MG63 (cell line): ENCODE measurements around the gene CYP3A7. TPM values are rescaled to one million over a fixed set of nuclear protein-coding genes. Genes with fewer than 3 reads are reported as not detected.
"Not testable (repeated sequence)": the region's sequence is repeated elsewhere in the genome, so short reads cannot be mapped to it uniquely, and the experiment has no call there.

Source experiments
- DNase-seq: peaks from one replicate; pipeline ENCODE4 v3.0.0-alpha.2; 2020
- H3K27me3 ChIP-seq: fragments of 250-450 bp; sonication (Bioruptor Pico); 2 replicates; pipeline ENCODE4 v1.5.1; 2020; ENCODE audit warnings: mild to moderate bottlenecking, moderate library complexity
- H3K36me3 ChIP-seq: fragments of 250-450 bp; sonication (Bioruptor Pico); 2 replicates; pipeline ENCODE4 v1.5.1; 2020; ENCODE audit warnings: mild to moderate bottlenecking, moderate library complexity
- H3K4me3 ChIP-seq: fragments of 250-450 bp; sonication (Bioruptor Pico); 2 replicates; pipeline ENCODE4 v1.5.1; 2020; ENCODE audit warnings: mild to moderate bottlenecking, moderate library complexity
- H3K9me3 ChIP-seq: fragments of 250-450 bp; sonication (Bioruptor Pico); 2 replicates; pipeline ENCODE4 v1.5.1; 2020; ENCODE audit warnings: mild to moderate bottlenecking, moderate library complexity
- total RNA-seq: library from RNA; depleted of rRNA; stranded (reverse); fragments of >200 nt; shearing (Covaris generic); gene quantifications from 2 replicates; pipeline ENCODE4 v1.2.3, GENCODE V29; 2014; ENCODE audit warnings: low replicate concordance; rRNA removed

CYP3A7 gene
- total RNA-seq, 1 experiment from 2014 or later: not detected

DNA sequence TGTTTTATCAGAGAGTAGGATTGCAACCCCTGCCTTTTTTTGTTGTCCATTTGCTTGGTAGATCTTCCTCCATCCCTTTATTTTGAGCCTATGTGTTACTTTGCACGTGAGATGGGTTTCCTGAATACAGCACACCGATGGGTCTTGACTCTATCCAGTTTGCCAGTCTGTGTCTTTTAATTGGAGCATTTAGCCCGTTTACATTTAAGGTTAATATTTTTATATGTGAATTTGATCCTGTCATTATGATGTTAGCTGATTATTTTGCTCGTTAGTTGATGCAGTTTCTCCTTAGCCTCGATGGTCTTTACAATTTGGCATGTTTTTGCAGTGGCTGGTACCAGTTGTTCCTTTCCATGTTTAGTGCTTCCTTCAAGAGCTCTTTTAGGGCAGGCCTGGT, 77.1 kb downstream of the CYP3A7 start:
- H3K36me3 ChIP-seq, H3K27me3 ChIP-seq, H3K9me3 ChIP-seq, DNase-seq, H3K4me3 ChIP-seq: not testable (repeated sequence)

Other genes starting within 250 kb of the CYP3A7 start
- gene ZNF394, start 234.9 kb downstream of the CYP3A7 start, total RNA-seq: 10.4 and 13.3 TPM in 2 replicates
- gene ZKSCAN5, start 230.5 kb downstream of the CYP3A7 start, total RNA-seq: 4.4 and 9.4 TPM in 2 replicates
- gene FAM200A, start 183.1 kb downstream of the CYP3A7 start, total RNA-seq: 0.72 and 5.1 TPM in 2 replicates
- 23.1 and 36.7 TPM in 2 replicates for gene ZNF655, start 176.6 kb downstream of the CYP3A7 start, total RNA-seq
- not detected in 2 replicates for gene TMEM225B, start 136.9 kb downstream of the CYP3A7 start, total RNA-seq
- 3.8 and 3.9 TPM in 2 replicates for gene ZSCAN25, start 118.2 kb downstream of the CYP3A7 start, total RNA-seq
- not detected in 2 replicates for gene CYP3A5, start 55.2 kb downstream of the CYP3A7 start, total RNA-seq
- not detected in 2 replicates for gene CYP3A4, start 49.0 kb upstream of the CYP3A7 start, total RNA-seq
- not detected in 2 replicates for gene CYP3A43, start 92.8 kb upstream of the CYP3A7 start, total RNA-seq
- not detected in 2 replicates for gene OR2AE1, start 141.8 kb upstream of the CYP3A7 start, total RNA-seq
- gene TRIM4, start 184.3 kb upstream of the CYP3A7 start, total RNA-seq: 9.1 and 11.3 TPM in 2 replicates
- gene GJC3, start 194.4 kb upstream of the CYP3A7 start, total RNA-seq: not detected in 2 replicates
- gene AZGP1, start 240.8 kb upstream of the CYP3A7 start, total RNA-seq: not detected in 2 replicates